ENCODE measurements around the gene NUDT13. TPM values are rescaled to one million over a fixed set of nuclear protein-coding genes. Genes with fewer than 3 reads are reported as not detected.

The NUDT13 gene
- total RNA-seq, 6 experiments from 2014 or later, result 1.3 to 2.3 (median 2.1) TPM

GRCh38 chr10:73119457-73119856 lies 9.2 kb downstream of the NUDT13 start:
- H3K36me3 Mint-ChIP-seq (ENCODE audit: low read depth), result peaks cover 13% of the 10 kb centered on the region; the same call in 1 of the 2 replicates
- no peaks in the 10 kb centered on the region for H3K27me3 Mint-ChIP-seq (ENCODE audit: insufficient read depth)

GRCh38 chr10:73119952-73120351 lies 9.7 kb downstream of the NUDT13 start:
- no peaks in the 10 kb centered on the region for H3K27me3 Mint-ChIP-seq (ENCODE audit: insufficient read depth)
- peaks cover 13% of the 10 kb centered on the region; the same call in 1 of the 2 replicates for H3K36me3 Mint-ChIP-seq (ENCODE audit: low read depth)
- H3K4me1 Mint-ChIP-seq (ENCODE audit: low read depth), result peaks cover 29% of the 10 kb centered on the region
- no peak overlapping the region for H3K4me3 Mint-ChIP-seq
- TF ChIP-seq CTCF (IDR thresholded peaks at IDR 0.05), result no peak
- H3K9me3 Mint-ChIP-seq, result no peaks in the 10 kb centered on the region
- H3K27ac Mint-ChIP-seq, result no peak overlapping the region
- DNase-seq, result no peak

More at GRCh38 chr10:73119457-73119856, 9.2 kb downstream of the NUDT13 start:
- peaks cover 29% of the 10 kb centered on the region for H3K4me1 Mint-ChIP-seq (ENCODE audit: low read depth)
- no peak for TF ChIP-seq CTCF (IDR thresholded peaks at IDR 0.05)
- H3K27ac Mint-ChIP-seq, result no peak overlapping the region
- H3K9me3 Mint-ChIP-seq, result no peaks in the 10 kb centered on the region
- no peak overlapping the region for H3K4me3 Mint-ChIP-seq
- DNase-seq, result no peak

GRCh38 chr10:73126343-73126742 lies 16.1 kb downstream of the NUDT13 start:
- Mint-ChIP-seq H3K27me3 (ENCODE audit: insufficient read depth) (no peaks in the 10 kb centered on the region), H3K9me3 (no peaks in the 10 kb centered on the region), H3K27ac (no peak overlapping the region), H3K4me1 (ENCODE audit: low read depth) (peaks cover 16% of the 10 kb centered on the region), H3K36me3 (ENCODE audit: low read depth) (peaks cover 36% of the 10 kb centered on the region), H3K4me3 (no peak overlapping the region)
- no peak for DNase-seq
- TF ChIP-seq CTCF (IDR thresholded peaks at IDR 0.05), result no peak

GRCh38 chr10:73131301-73131700 lies 21.0 kb downstream of the NUDT13 start:
- H3K36me3 Mint-ChIP-seq (ENCODE audit: low read depth), result peaks cover 44% of the 10 kb centered on the region
- peak overlapping the region; percentile 12; the same call in 1 of the 2 replicates for H3K27ac Mint-ChIP-seq

GRCh38 chr10:73131913-73132686 lies 21.8 kb downstream of the NUDT13 start:
- TF ChIP-seq CTCF (IDR thresholded peaks at IDR 0.05), result no peak
- Mint-ChIP-seq H3K4me1 (ENCODE audit: low read depth) (peaks cover 24% of the 10 kb centered on the region), H3K36me3 (ENCODE audit: low read depth) (peaks cover 43% of the 10 kb centered on the region), H3K4me3 (no peak overlapping the region), H3K27ac (peak overlapping the region; percentile 12; the same call in 1 of the 2 replicates), H3K9me3 (no peaks in the 10 kb centered on the region), H3K27me3 (ENCODE audit: insufficient read depth) (no peaks in the 10 kb centered on the region)
- DNase-seq, result no peak

More at GRCh38 chr10:73131301-73131700, 21.0 kb downstream of the NUDT13 start:
- no peak for TF ChIP-seq CTCF (IDR thresholded peaks at IDR 0.05)
- Mint-ChIP-seq H3K27me3 (ENCODE audit: insufficient read depth) (no peaks in the 10 kb centered on the region), H3K4me3 (no peak overlapping the region), H3K4me1 (ENCODE audit: low read depth) (peaks cover 24% of the 10 kb centered on the region), H3K9me3 (no peaks in the 10 kb centered on the region)
- DNase-seq, result peak; percentile 20
